Muscle of back (tissue), 11 donors: ENCODE results near the gene GRM1. TPM values are rescaled to one million over a fixed set of nuclear protein-coding genes. Genes with fewer than 3 reads are reported as not detected.

ENCODE experiments used
- DNase-seq, 3 donors: peaks; one replicate each; pipeline versions ENCODE4 v3.0.0 to v3.0.0-alpha.2; 2013
- polyA plus RNA-seq, 10 donors: library from polyadenylated mRNA; unstranded; fragments of 120-200 nt; gene quantifications; one replicate each; pipeline ENCODE4 v1.2.1, GENCODE V29; 2013; ENCODE audit not compliant: insufficient read length in 10 of 10

The GRM1 gene
- polyA plus RNA-seq, 10 donors: 0.05 to 0.15 (median 0.12) TPM

DNA sequence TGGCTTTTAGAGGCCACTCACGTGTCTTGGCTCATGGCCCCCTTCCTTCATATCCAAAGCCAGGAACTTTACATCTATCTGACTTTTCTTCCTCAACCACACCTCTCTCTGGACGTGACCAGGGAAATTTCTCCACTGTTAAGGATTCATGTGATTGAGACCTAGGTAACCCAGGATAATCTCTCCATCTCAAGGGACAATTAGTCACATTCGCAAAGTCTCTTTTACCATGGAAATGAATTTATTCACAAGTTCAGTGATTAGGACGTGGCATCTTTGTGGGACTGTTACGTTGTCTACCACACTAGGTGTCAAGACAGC, 287.3 kb downstream of the GRM1 start:
- DNase-seq: peak in 2 of 3 donors; percentile 20 to 53

- no peak for DNase-seq
Measured at GRCh38 chr6:146331013-146331412, 302.2 kb downstream of the GRM1 start.

DNA sequence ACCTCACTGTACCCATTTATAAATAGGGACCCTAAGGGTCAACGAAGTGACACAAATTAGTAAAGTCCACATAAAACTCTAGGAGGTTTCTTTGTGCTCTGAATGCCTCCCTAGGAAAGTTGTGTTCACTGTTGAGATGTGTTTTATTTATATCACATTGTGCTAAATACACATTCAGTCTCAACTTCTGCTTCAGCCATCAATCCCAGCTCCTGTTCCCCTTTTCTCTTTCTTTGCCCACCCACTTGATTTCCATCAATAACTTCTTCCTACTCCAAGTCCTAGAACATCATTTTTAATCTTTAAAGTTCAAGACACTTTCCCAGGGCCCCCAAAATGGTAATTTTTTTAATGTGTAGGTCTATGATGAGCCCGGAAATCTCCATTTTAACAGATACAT, 306.5 kb downstream of the GRM1 start:
- no peak for DNase-seq

DNA sequence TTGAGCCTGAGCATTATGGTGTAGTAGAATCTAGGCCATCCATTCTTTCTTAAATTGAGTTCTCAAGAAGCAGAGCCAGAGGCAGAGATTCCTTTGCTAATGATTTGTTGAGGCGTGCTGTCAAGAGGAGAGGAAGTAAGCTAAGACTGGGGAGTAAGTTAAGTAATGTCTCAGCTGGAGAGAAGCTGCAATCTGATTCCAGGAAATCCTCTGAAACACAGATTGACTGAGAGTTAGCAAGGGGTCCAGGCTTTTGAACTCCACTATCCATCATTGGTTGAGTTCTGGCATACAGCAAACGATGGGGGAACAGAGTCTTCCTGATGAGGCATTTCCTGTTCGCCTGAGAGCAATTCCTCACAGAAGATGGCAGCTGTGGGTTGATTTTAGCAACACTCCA, 307.3 kb downstream of the GRM1 start:
- DNase-seq: peak; percentile 17 to 40 (median 28)

DNA sequence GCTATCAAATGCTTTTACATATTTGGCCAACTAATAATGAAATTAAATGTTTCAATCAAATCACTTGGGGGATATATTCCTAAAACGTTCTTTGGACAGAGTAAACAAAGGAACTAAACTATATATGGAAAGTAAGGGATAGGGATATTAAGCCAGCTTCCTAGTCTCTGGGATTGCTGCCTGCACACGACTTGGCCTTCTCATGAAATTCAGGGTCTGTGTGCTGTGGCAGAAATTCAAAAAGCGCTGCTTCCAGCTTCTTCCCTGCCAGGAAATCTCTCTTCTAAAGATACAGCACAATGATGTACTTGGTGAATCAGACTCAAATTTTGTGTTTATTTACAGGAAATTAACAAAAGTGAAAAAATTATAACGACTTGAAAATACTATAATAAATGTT, 308.5 kb downstream of the GRM1 start:
- peak; percentile 72 to 91 (median 86) for DNase-seq

GRCh38 chr6:146339716-146340115, 310.9 kb downstream of the GRM1 start:
- peak in 1 of 3 donors; percentile 45 for DNase-seq

GRCh38 chr6:146341493-146342230, 312.8 kb downstream of the GRM1 start:
- DNase-seq: no peak

GRCh38 chr6:146345598-146345997, 316.7 kb downstream of the GRM1 start:
- DNase-seq: no peak

DNA sequence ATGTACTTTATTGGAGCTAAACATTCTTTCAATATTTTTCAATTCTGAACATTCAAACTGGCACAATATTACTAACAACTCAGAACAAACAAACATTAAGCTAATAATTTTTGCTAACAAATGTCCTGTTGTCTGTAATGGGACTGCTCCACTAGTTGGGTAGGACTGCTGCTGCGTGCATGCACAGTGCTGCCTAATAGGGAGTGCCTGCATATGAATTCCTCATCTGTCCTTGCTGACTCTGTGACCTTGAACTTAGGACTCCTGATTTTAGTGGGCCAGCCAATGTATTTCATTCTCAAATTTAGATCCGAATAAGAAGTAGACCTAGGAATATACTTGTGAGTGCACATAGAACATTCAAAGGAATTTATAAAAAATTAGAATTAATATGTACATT, 318.2 kb downstream of the GRM1 start:
- DNase-seq: no peak

- DNase-seq: no peak
Measured at GRCh38 chr6:146347690-146348089, 318.8 kb downstream of the GRM1 start.

GRCh38 chr6:146351018-146351417, 322.2 kb downstream of the GRM1 start:
- DNase-seq: no peak

DNA sequence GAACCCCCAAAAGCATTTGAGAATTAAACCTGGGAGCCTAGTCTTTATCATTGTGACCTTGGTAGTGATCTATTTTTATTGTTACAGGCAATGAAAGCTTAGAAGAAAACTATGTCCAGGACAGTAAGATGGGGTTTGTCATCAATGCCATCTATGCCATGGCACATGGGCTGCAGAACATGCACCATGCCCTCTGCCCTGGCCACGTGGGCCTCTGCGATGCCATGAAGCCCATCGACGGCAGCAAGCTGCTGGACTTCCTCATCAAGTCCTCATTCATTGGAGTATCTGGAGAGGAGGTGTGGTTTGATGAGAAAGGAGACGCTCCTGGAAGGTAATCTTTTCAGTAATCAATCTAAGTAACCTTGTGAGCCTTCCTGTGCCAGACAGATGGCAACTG, 323.3 kb downstream of the GRM1 start:
- no peak for DNase-seq

- no peak for DNase-seq
Measured at GRCh38 chr6:146354451-146354850, 325.6 kb downstream of the GRM1 start.

DNA sequence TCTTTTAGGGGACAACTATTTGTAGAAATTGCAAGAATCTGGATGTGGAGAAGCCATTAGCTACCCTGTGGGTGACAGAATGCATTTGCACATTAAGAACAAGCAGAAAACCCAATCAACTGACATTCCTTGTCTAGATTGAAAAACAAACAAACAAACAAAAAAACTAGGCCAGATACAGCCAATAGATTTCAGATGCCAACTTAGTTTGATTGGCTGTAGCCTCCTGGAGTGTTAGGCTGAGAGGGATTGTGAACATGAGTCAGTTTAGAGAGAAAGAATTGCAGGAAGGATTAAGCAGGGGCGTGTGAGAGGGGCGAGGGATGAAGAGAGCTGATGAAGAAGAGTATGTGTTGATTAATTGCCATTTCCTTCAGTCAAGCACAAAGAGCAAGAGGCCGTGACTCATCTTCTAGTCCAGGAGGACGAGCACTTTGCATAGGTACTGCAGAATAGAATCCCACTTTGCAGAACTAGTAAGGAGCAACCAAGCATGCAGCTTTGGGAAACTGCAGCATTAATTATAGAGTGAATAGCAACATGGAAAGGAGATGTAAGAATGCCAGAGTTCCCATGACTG, 326.7 kb downstream of the GRM1 start:
- DNase-seq: no peak

- DNase-seq: peak in 2 of 3 donors; percentile 20 to 73
Measured at GRCh38 chr6:146357578-146358430, 328.9 kb downstream of the GRM1 start.

GRCh38 chr6:146358431-146359046, 329.7 kb downstream of the GRM1 start:
- DNase-seq: peak in 1 of 3 donors; percentile 43

DNA sequence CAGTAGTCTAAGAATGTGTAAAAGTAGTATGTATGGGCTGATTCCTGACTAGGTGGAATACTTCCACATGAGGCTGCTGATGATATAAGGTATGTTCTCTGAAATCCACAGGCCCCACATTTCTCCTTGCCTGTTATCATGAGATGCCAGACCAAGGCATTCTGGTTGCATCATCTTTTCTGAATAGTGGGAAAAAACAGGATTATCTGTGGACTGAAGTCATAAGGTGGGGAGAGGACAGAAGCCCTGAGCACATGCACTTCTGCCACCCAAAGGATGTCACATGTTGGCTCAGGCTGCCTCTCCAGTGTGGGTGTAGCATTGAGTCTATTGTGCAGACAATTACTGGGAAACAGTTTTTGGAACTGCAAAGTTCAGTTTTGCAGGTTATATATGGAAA, 330.3 kb downstream of the GRM1 start:
- DNase-seq: no peak

DNA sequence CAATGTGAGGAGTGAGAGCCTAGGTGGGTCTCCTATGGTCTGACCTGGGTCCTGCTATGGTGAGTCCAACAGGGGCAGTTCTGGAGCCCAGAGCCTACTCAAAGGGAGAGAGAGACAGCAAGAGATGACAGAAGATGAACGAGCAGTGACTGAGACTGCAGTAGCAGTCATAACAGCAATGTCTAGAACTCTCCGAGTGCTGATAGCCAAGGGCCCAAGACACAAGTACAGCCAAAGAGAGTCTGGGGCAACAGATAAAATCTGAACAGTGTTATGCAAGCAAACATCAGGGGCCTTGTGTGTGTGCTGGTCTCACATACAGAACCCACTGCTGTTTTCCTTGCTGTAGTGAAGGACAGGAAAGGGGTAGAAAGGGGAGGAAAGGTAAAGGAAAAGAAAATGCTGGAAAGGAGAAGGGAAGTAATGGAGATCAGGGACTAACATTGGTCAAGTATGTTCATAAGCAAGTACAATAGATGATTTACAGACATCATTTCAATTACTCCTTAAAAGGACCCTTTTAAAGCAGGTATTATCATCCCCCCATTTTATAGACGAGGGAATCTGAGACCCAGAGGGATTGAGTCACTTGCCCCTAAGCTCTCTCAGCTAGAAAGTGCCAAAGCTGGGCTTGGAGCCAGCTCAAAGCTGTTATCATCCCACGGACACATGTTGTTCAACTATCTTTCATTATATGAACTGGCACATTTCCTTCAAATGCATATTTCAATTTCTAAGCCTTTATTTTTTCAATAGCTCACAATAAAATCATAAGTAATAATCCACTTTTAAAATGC, 332.5 kb downstream of the GRM1 start:
- DNase-seq: peak in 2 of 3 donors; percentile 25 to 27

- DNase-seq: no peak
Measured at GRCh38 chr6:146363838-146364607, 335.2 kb downstream of the GRM1 start.

DNA sequence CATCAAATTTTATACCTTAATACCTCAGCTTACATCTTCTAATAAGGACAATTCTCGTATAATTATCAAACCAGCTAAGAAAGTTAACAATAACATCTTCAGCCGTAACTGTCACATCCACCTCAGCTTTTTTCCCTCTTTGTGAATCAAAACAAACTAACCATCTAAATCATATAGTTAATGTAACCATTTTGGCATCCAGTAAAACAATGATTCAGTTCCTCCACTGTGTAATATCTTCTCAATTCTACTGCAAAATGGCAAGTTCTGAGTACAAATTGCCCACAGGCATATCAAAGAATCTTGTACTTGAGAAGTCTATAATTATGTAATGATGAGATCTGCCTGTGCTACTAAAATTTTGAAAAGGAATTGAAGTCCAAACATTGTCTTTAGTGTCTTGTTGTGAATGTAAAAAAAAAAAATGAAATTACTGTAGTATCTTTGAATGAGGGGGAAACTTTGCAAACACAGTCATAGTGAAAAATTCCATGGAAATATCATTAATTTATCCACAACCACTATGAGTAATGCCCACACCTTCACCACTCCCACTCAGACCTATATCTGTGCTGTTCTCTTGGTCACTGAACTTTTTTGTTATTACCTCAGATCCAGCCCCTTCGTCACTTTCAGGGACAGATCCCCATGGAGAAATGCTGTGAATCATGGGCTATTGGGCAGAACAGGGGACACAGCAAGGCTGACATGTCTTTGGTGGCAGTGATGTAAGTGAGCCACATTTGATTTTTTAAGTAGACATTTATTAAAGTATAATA, 336.1 kb downstream of the GRM1 start:
- no peak for DNase-seq
